H1 (cell line): Measurements from ENCODE around the gene WDFY1. TPM values are rescaled to one million over a fixed set of nuclear protein-coding genes. Genes with fewer than 3 reads are reported as not detected.

ENCODE experiments used
- CEBPB ChIP-seq: IDR thresholded peaks from 2 replicates; pipeline ENCODE4 v1.6.1; 2012; ENCODE audit warnings: low read depth, low read length
- CHD7 ChIP-seq: fragments of 300-600 bp; sonication (generic); IDR thresholded peaks from 2 replicates; pipeline ENCODE4 v1.7.1; 2012; ENCODE audit warnings: low read length, moderate library complexity, mild to moderate bottlenecking, inconsistent platforms; ENCODE audit not compliant: insufficient replicate concordance
- CTBP2 ChIP-seq: IDR thresholded peaks from 2 replicates; pipeline ENCODE4 v1.7.0; 2011; ENCODE audit warnings: borderline replicate concordance, mild to moderate bottlenecking, moderate library complexity, mixed read lengths, low read length; ENCODE audit not compliant: insufficient read depth, insufficient read length
- FOSL1 ChIP-seq: IDR thresholded peaks from 2 replicates; pipeline ENCODE4 v1.6.1; 2011; ENCODE audit warnings: mild to moderate bottlenecking, low read depth, low read length, moderate library complexity; ENCODE audit not compliant: insufficient read depth
- HDAC2 ChIP-seq, 2 experiments: fragments of 300-600 bp in 1 of 2; sonication (generic) in 1 of 2; IDR thresholded peaks; 2 replicates each; pipeline ENCODE4 v1.6.1; 2011 to 2012; ENCODE audit warnings: low read depth in 2 of 2, low read length in 2 of 2, mild to moderate bottlenecking in 2 of 2, moderate library complexity in 2 of 2, borderline replicate concordance in 1 of 2, inconsistent platforms in 1 of 2
- NRF1 ChIP-seq: IDR thresholded peaks from 2 replicates; pipeline ENCODE4 v1.6.1; 2011; ENCODE audit warnings: mild to moderate bottlenecking, low read depth, low read length, improper control_type of control experiment
- RFX5 ChIP-seq: IDR thresholded peaks from 2 replicates; pipeline ENCODE4 v1.6.1; 2011; ENCODE audit warnings: low read depth, low read length, improper control_type of control experiment, borderline replicate concordance
- USF2 ChIP-seq: IDR thresholded peaks from 2 replicates; pipeline ENCODE4 v1.6.1; 2011; ENCODE audit warnings: low read length, improper control_type of control experiment
- ZNF274 ChIP-seq: IDR thresholded peaks from 2 replicates; pipeline ENCODE4 v1.7.0; 2012; ENCODE audit warnings: low read length, borderline replicate concordance; ENCODE audit errors: extremely low read depth
- polyA plus RNA-seq, 7 experiments: library from polyadenylated mRNA; depleted of rRNA in 3 of 7; stranded (reverse) in 5 of 7; unstranded in 2 of 7; fragments of >200 nt in 5 of 7; fragments of 200-250 nt in 2 of 7; gene quantifications; 1 replicate in 5 of 7; 2 replicates in 1 of 7; 4 replicates in 1 of 7; pipeline versions ENCODE4 v1.2.1 to v1.2.3, GENCODE V29; 2011 to 2013; ENCODE audit warnings: missing spikeins in 2 of 7, mixed read lengths in 2 of 7
- total RNA-seq: library from RNA; stranded (reverse); fragmentation: NEBNext Ultra II Directional; extraction: Animal tissue kit (Norgen Biotek cat#: 25700); gene quantifications from 2 replicates; pipeline ENCODE4 v1.2.1, GENCODE V29; 2021

Gene WDFY1
- total and polyA plus RNA-seq, 2 of the 8 experiments (the other 6 are each of a cell fraction or from before 2014, with no cell fraction given), result 68.4 to 94.7 TPM

GRCh38 chr2:223994562-223995162 is 49.5 kb upstream of the WDFY1 start (continued):
- no peak for TF ChIP-seq CHD7
- TF ChIP-seq ZNF274, result no peak
- no peak for TF ChIP-seq HDAC2 (IDR thresholded peaks at IDR 0.05; ENCODE audit: borderline replicate concordance in 1 of 2, low read depth in 2 of 2, low read length in 2 of 2)
- TF ChIP-seq CEBPB, result no peak
- no peak for TF ChIP-seq RFX5
- TF ChIP-seq CTBP2, result no peak
- TF ChIP-seq NRF1, result no peak
- no peak for TF ChIP-seq USF2
- TF ChIP-seq FOSL1, result no peak
